ENCODE data around the gene MITF. TPM values are rescaled to one million over a fixed set of nuclear protein-coding genes. Genes with fewer than 3 reads are reported as not detected.

Gene MITF
- total RNA-seq, 1 experiment from 2014 or later: 4.3 TPM

- no peak overlapping the region for H3K4me3 ChIP-seq (ENCODE audit: low read depth, low read length)
- H3K4me1 ChIP-seq: no peaks in the 10 kb centered on the region
- Mint-ChIP-seq H3K27ac (ENCODE audit: unreplicated experiment) (no peak overlapping the region), H3K4me1 (ENCODE audit: low read depth, unreplicated experiment) (no peaks in the 10 kb centered on the region), H3K27me3 (ENCODE audit: insufficient read depth, unreplicated experiment) (no peaks in the 10 kb centered on the region), H3K9me3 (ENCODE audit: unreplicated experiment) (peaks cover 19% of the 10 kb centered on the region), H3K4me3 (ENCODE audit: unreplicated experiment) (no peak overlapping the region), H3K36me3 (ENCODE audit: insufficient read depth, unreplicated experiment) (no peaks in the 10 kb centered on the region)
- BruUV-seq (replicated peaks): no TSS peak
- H3K9me3 ChIP-seq: no peaks in the 10 kb centered on the region
- no peaks in the 10 kb centered on the region for H3K27me3 ChIP-seq (replicated peaks; ENCODE audit: control insufficient read depth, insufficient read depth, low read length)
- intact Hi-C loops (cut with micrococcal nuclease; ENCODE audit: unreplicated experiment): no loop called here
- no peak for TF ChIP-seq CTCF (IDR thresholded peaks at IDR 0.05; ENCODE audit: insufficient read depth in 1 of 2, low read depth in 1 of 2, low read length in 1 of 2, severe bottlenecking in 1 of 2, unreplicated experiment in 1 of 2)
- DNase-seq: no peak
- H3K36me3 ChIP-seq (ENCODE audit: control insufficient read depth, insufficient read depth, low read length): no peaks in the 10 kb centered on the region
- CTCF ChIA-PET: no interaction called here
- POLR2A ChIA-PET: no interaction called here
These were observed 38.3 kb upstream of the MITF start for GRCh38 chr3:69700949-69701348.

- intact Hi-C loops (cut with micrococcal nuclease; ENCODE audit: unreplicated experiment): no loop called here
- no peak overlapping the region for H3K27ac Mint-ChIP-seq (ENCODE audit: unreplicated experiment)
- H3K9me3 Mint-ChIP-seq (ENCODE audit: unreplicated experiment): no peaks in the 10 kb centered on the region
- no peaks in the 10 kb centered on the region; the same call in 1 of the 2 replicates for H3K4me1 ChIP-seq
- CTCF ChIA-PET: no interaction called here
- H3K4me1 Mint-ChIP-seq (ENCODE audit: low read depth, unreplicated experiment): no peaks in the 10 kb centered on the region
- BruUV-seq (replicated peaks): no TSS peak
- no peak for TF ChIP-seq CTCF (IDR thresholded peaks at IDR 0.05; ENCODE audit: insufficient read depth in 1 of 2, low read depth in 1 of 2, low read length in 1 of 2, severe bottlenecking in 1 of 2, unreplicated experiment in 1 of 2)
- H3K36me3 ChIP-seq (ENCODE audit: control insufficient read depth, insufficient read depth, low read length): no peaks in the 10 kb centered on the region
- peaks cover 2% of the 10 kb centered on the region for H3K27me3 Mint-ChIP-seq (ENCODE audit: insufficient read depth, unreplicated experiment)
- no peaks in the 10 kb centered on the region for H3K9me3 ChIP-seq
- no peak overlapping the region for H3K4me3 Mint-ChIP-seq (ENCODE audit: unreplicated experiment)
- no peaks in the 10 kb centered on the region for H3K36me3 Mint-ChIP-seq (ENCODE audit: insufficient read depth, unreplicated experiment)
- POLR2A ChIA-PET: no interaction called here
- no peaks in the 10 kb centered on the region for H3K27me3 ChIP-seq (replicated peaks; ENCODE audit: control insufficient read depth, insufficient read depth, low read length)
- H3K4me3 ChIP-seq (ENCODE audit: low read depth, low read length): no peak overlapping the region
- DNase-seq: no peak
These were observed 28.9 kb upstream of the MITF start for GRCh38 chr3:69710153-69710977.

- Mint-ChIP-seq H3K36me3 (ENCODE audit: insufficient read depth, unreplicated experiment) (no peaks in the 10 kb centered on the region), H3K27ac (ENCODE audit: unreplicated experiment) (no peak overlapping the region), H3K27me3 (ENCODE audit: insufficient read depth, unreplicated experiment) (peaks cover 1% of the 10 kb centered on the region), H3K4me3 (ENCODE audit: unreplicated experiment) (no peak overlapping the region), H3K9me3 (ENCODE audit: unreplicated experiment) (no peaks in the 10 kb centered on the region), H3K4me1 (ENCODE audit: low read depth, unreplicated experiment) (no peaks in the 10 kb centered on the region)
- Histone ChIP-seq H3K27me3 (replicated peaks; ENCODE audit: control insufficient read depth, insufficient read depth, low read length) (no peaks in the 10 kb centered on the region), H3K36me3 (ENCODE audit: control insufficient read depth, insufficient read depth, low read length) (no peaks in the 10 kb centered on the region), H3K4me3 (ENCODE audit: low read depth, low read length) (no peak overlapping the region), H3K9me3 (no peaks in the 10 kb centered on the region), H3K4me1 (no peaks in the 10 kb centered on the region; the same call in 1 of the 2 replicates)
- intact Hi-C loops (cut with micrococcal nuclease; ENCODE audit: unreplicated experiment): no loop called here
- ChIA-PET CTCF (no interaction called here), POLR2A (no interaction called here)
- BruUV-seq (replicated peaks): no TSS peak
- DNase-seq: no peak
- TF ChIP-seq CTCF (IDR thresholded peaks at IDR 0.05; ENCODE audit: insufficient read depth in 1 of 2, low read depth in 1 of 2, low read length in 1 of 2, severe bottlenecking in 1 of 2, unreplicated experiment in 1 of 2): no peak
These were observed 27.0 kb upstream of the MITF start for GRCh38 chr3:69712269-69712668.

Measured in Caco-2 (cell line).